ENCODE results near the gene CDH13.

CDH13 gene

GRCh38 chr16:82761858-82762257 is 135.1 kb downstream of the CDH13 start (continued):
- TF ChIP-seq PBX3 (CRISPR knock-in tag; IDR thresholded peaks at IDR 0.05) (no peak), FEZF1 (tag by site-specific recombination; IDR thresholded peaks at IDR 0.05) (no peak)

GRCh38 chr16:82763371-82763770 is 136.6 kb downstream of the CDH13 start:
- TF ChIP-seq KLF17 (tag by site-specific recombination; IDR thresholded peaks at IDR 0.05): no peak
- no peak for TF ChIP-seq HOXC10 (CRISPR knock-in tag; IDR thresholded peaks at IDR 0.05)
- no peak for TF ChIP-seq ZNF530 (tag by site-specific recombination; IDR thresholded peaks at IDR 0.05; ENCODE audit: low read depth)
- Histone ChIP-seq H3K4me3 (ENCODE audit: low read depth, low read length) (no peak overlapping the region), H3K9me3 (ENCODE audit: control insufficient read depth, insufficient read depth, low read depth, low read length) (no peaks in the 10 kb centered on the region), H3K36me3 (ENCODE audit: control insufficient read depth in 2 of 2, insufficient read depth in 1 of 2, low read length in 2 of 2) (no peaks in the 10 kb centered on the region), H3K27ac (ENCODE audit: extremely low read depth, low read depth, low read length) (no peak overlapping the region), H3K4me1 (ENCODE audit: control insufficient read depth, insufficient read depth, low read length) (no peaks in the 10 kb centered on the region)
- ChIA-PET POLR2A (no interaction called here), CTCF (no interaction called here)

GRCh38 chr16:82767198-82767597 is 140.4 kb downstream of the CDH13 start:
- POLR2A ChIA-PET: no interaction called here
- Histone ChIP-seq H3K27ac (ENCODE audit: extremely low read depth, low read depth, low read length) (no peak overlapping the region), H3K9me3 (ENCODE audit: control insufficient read depth, insufficient read depth, low read depth, low read length) (no peaks in the 10 kb centered on the region), H3K4me1 (ENCODE audit: control insufficient read depth, insufficient read depth, low read length) (no peaks in the 10 kb centered on the region), H3K4me3 (ENCODE audit: low read depth, low read length) (no peak overlapping the region), H3K36me3 (ENCODE audit: control insufficient read depth in 2 of 2, insufficient read depth in 1 of 2, low read length in 2 of 2) (no peaks in the 10 kb centered on the region)
- CTCF ChIA-PET: no interaction called here
- TF ChIP-seq ZBTB44 (tag by site-specific recombination; IDR thresholded peaks at IDR 0.05) (no peak), ZNF169 (tag by site-specific recombination; IDR thresholded peaks at IDR 0.05) (no peak), ZBTB48 (tag by site-specific recombination; IDR thresholded peaks at IDR 0.05) (no peak), ZBTB6 (tag by site-specific recombination; IDR thresholded peaks at IDR 0.05) (no peak), ZNF658 (tag by site-specific recombination; IDR thresholded peaks at IDR 0.05) (no peak), GFI1B (tag by site-specific recombination; IDR thresholded peaks at IDR 0.05) (no peak), ZNF398 (tag by site-specific recombination; IDR thresholded peaks at IDR 0.05) (no peak), GLIS2 (tag by site-specific recombination; IDR thresholded peaks at IDR 0.05) (no peak), MEIS1 (CRISPR knock-in tag; IDR thresholded peaks at IDR 0.05; ENCODE audit: borderline replicate concordance) (no peak), SP7 (tag by site-specific recombination; IDR thresholded peaks at IDR 0.05) (no peak), PATZ1 (tag by site-specific recombination; IDR thresholded peaks at IDR 0.05) (no peak), ZBTB1 (tag by site-specific recombination; IDR thresholded peaks at IDR 0.05) (no peak)

All from HEK293 (cell line).